Heart left ventricle (tissue), 16 donors: ENCODE measurements around the gene CALB2. TPM values are rescaled to one million over a fixed set of nuclear protein-coding genes. Genes with fewer than 3 reads are reported as not detected.

Experiments used
- ATAC-seq, 4 donors: fragments of 200-7000 bp; cut with Tn5 transposase; one replicate each; pipeline ENCODE4 v1.9.1; 2020 to 2022; ENCODE audit warnings: moderate library complexity in 4 of 4, mild to moderate bottlenecking in 3 of 4, moderate number of reproducible peaks in 1 of 4
- DNase-seq, 5 donors: peaks; one replicate each; pipeline ENCODE4 v3.0.0-alpha.2; 2020
- H3K27ac ChIP-seq, 12 donors: fragments of 200-600 bp; sonication (generic) in 4 of 12; one replicate each; pipeline versions ENCODE4 v1.5.0 to v1.8.0; 2016 to 2022; ENCODE audit warnings: mild to moderate bottlenecking in 2 of 12
- H3K27me3 ChIP-seq, 9 donors: fragments of 200-600 bp; sonication (generic) in 2 of 9; one replicate each; pipeline versions ENCODE4 v1.5.1 to v1.8.0; 2016 to 2022; ENCODE audit warnings: mild to moderate bottlenecking in 3 of 9
- H3K36me3 ChIP-seq, 9 donors: fragments of 200-600 bp; sonication (generic) in 2 of 9; one replicate each; pipeline versions ENCODE4 v1.5.0 to v1.8.0; 2018 to 2022; ENCODE audit warnings: mild to moderate bottlenecking in 2 of 9
- H3K4me1 ChIP-seq, 12 donors: fragments of 200-600 bp; sonication (generic) in 4 of 12; one replicate each; pipeline versions ENCODE4 v1.5.0 to v1.8.0; 2016 to 2022; ENCODE audit warnings: mild to moderate bottlenecking in 3 of 12
- H3K4me3 ChIP-seq, 12 donors: fragments of 200-600 bp; sonication (generic) in 4 of 12; one replicate each; pipeline versions ENCODE4 v1.5.0 to v1.8.0; 2017 to 2022; ENCODE audit warnings: mild to moderate bottlenecking in 9 of 12, moderate library complexity in 4 of 12
- H3K9me3 ChIP-seq, 12 donors: fragments of 200-600 bp; sonication (generic) in 4 of 12; one replicate each; pipeline versions ENCODE4 v1.5.0 to v1.8.0; 2016 to 2022; ENCODE audit warnings: mild to moderate bottlenecking in 1 of 12
- CTCF ChIP-seq, 12 donors: fragments of 200-600 bp; sonication (generic) in 4 of 12; IDR thresholded peaks; one replicate each; pipeline versions ENCODE4 v1.5.0 to v1.8.0; 2018 to 2022; ENCODE audit warnings: antibody characterized with exemption in 12 of 12, mild to moderate bottlenecking in 5 of 12
- POLR2A ChIP-seq, 2 donors: fragments of 450-650 bp; IDR thresholded peaks; one replicate each; pipeline ENCODE4 v1.6.1; 2017; ENCODE audit warnings: antibody characterized with exemption in 2 of 2, mild to moderate bottlenecking in 2 of 2, moderate library complexity in 2 of 2
- WGBS, 4 donors: extraction: QIAGEN DNeasy Blood & Tissue Kit in 2 of 4; methylation state at CpG; one replicate each; pipeline versions ENCODE4 v1.1.5 to v1.1.7; 2013 to 2018; 5-methylcytosine and 5-hydroxymethylcytosine counted together
- intact Hi-C, 10 donors: fragments of 100-400 bp; cut with DNase I; formaldehyde crosslinking; loops; one replicate each; pipeline versions ENCODE4 v1.11.1 to v1.14.2; 2022
- polyA plus RNA-seq, 2 donors: library from polyadenylated mRNA; stranded (reverse); fragments of 200-250 nt; gene quantifications; one replicate each; pipeline ENCODE4 v1.2.3, GENCODE V29; 2013
- total RNA-seq, 9 donors: library from RNA; depleted of rRNA in 2 of 9; stranded (reverse); fragments of >200 nt in 2 of 9; fragmentation: NEBNext Ultra II Directional in 3 of 9; extraction: Animal tissue kit (Norgen Biotek cat#: 25700) in 3 of 9; gene quantifications; one replicate each; pipeline versions ENCODE4 v1.1.0 to v1.2.4, GENCODE V29; 2016 to 2023
- donor health status: ischemic (EF 13 %, LVEDD 7.1; RV severe dilation, severe dysfunction).
- donor health status: healthy with polysubstance abuse.
- donor health status: DM: no; HTN: yes; CAD: no.
- donor health status: DM: no; HTN: no; CAD: no.
- donor health status: ischemic (EF 25% LVEDD 6.9; RV normal size, moderate dysfunction).
- donor health status: ischemic (EF 25% LVEDD 5.7; RV mildly dilated, moderate dysfunction).
- donor health status: healthy.
- donor health status: DM: yes; HTN: yes; CAD: no.
- donor health status: ischemic (EF 35%, LVEDD 5.7; RV mildly dilated, moderate dysfunction).
- donor health status: nonischemic (EF 11% LVEDD 7.7; RV severe dilation, severe dysfunction).
- donor health status: DM: yes; HTN: yes; CAD: no.
- donor health status: PGD.
- donor health status: ischemic (EF 29% LVEDD 5.4; RV normal size, mild dysfunction).
- donor health status: nonischemic (EF 23%, LVEDD 6.1; RV moderate dilation, normal function).

Gene CALB2
- total and polyA plus RNA-seq, 11 donors = 0.35 to 76.2 (median 0.86) TPM; not detected in 2

- H3K27ac ChIP-seq = no peak overlapping the region
- H3K4me1 ChIP-seq = no peaks in the 10 kb centered on the region
- intact Hi-C loops = no loop called here
- no peaks in the 10 kb centered on the region for H3K36me3 ChIP-seq
- TF ChIP-seq CTCF (IDR thresholded peaks at IDR 0.05) (no peak), POLR2A (IDR thresholded peaks at IDR 0.05) (no peak)
- DNase-seq = no peak
- H3K4me3 ChIP-seq = no peak overlapping the region
- H3K27me3 ChIP-seq = peaks cover 0 to 50% (median 26%) of the 10 kb centered on the region in 9 donors
- ATAC-seq = no peak
- no peaks in the 10 kb centered on the region for H3K9me3 ChIP-seq
- WGBS, 4 donors = 48 to 54% (median 51%) methylated on average over 10 of the region's 10 CpGs
Observed at GRCh38 chr16:71384073-71384724, 25.7 kb downstream of the CALB2 start.

- intact Hi-C loops = no loop called here
- Histone ChIP-seq H3K27ac (no peak overlapping the region), H3K27me3 (peaks cover 0 to 48% (median 26%) of the 10 kb centered on the region in 9 donors), H3K4me1 (no peaks in the 10 kb centered on the region), H3K9me3 (no peaks in the 10 kb centered on the region), H3K4me3 (no peak overlapping the region), H3K36me3 (no peaks in the 10 kb centered on the region)
- no peak for TF ChIP-seq CTCF (IDR thresholded peaks at IDR 0.05)
- TF ChIP-seq POLR2A (IDR thresholded peaks at IDR 0.05) = no peak
- DNase-seq = no peak
- WGBS, 4 donors = 8 to 14% (median 11%) methylated on average over 8 to 9 of the region's 9 CpGs
- no peak for ATAC-seq
Observed at GRCh38 chr16:71387045-71387871, 28.7 kb downstream of the CALB2 start.

- Histone ChIP-seq H3K27ac (no peak overlapping the region), H3K4me1 (no peaks in the 10 kb centered on the region), H3K9me3 (no peaks in the 10 kb centered on the region), H3K4me3 (no peak overlapping the region), H3K27me3 (peaks cover 0 to 48% (median 26%) of the 10 kb centered on the region in 9 donors), H3K36me3 (no peaks in the 10 kb centered on the region)
- no peak for ATAC-seq
- no peak for TF ChIP-seq CTCF (IDR thresholded peaks at IDR 0.05)
- TF ChIP-seq POLR2A (IDR thresholded peaks at IDR 0.05) = no peak
- intact Hi-C loops = no loop called here
- DNase-seq = no peak
- 77 to 85% (median 78%) methylated on average over 7 of the region's 7 CpGs for WGBS, 4 donors
Observed at GRCh38 chr16:71389330-71389729, 30.8 kb downstream of the CALB2 start.

- ATAC-seq (no peak), DNase-seq (no peak)
- Histone ChIP-seq H3K36me3 (no peaks in the 10 kb centered on the region), H3K27ac (no peak overlapping the region), H3K4me1 (no peaks in the 10 kb centered on the region), H3K27me3 (peaks cover 0 to 31% (median 0%) of the 10 kb centered on the region in 9 donors), H3K4me3 (no peak overlapping the region), H3K9me3 (no peaks in the 10 kb centered on the region)
- intact Hi-C loops = no loop called here
- TF ChIP-seq CTCF (IDR thresholded peaks at IDR 0.05) = no peak
- no peak for TF ChIP-seq POLR2A (IDR thresholded peaks at IDR 0.05)
- 61 to 72% (median 69%) methylated on average over 10 of the region's 10 CpGs for WGBS, 4 donors
Observed at GRCh38 chr16:71396594-71396993, 38.1 kb downstream of the CALB2 start.
